ENCODE results near the gene SKI. TPM values are rescaled to one million over a fixed set of nuclear protein-coding genes. Genes with fewer than 3 reads are reported as not detected.

SKI gene
- total RNA-seq, 1 experiment from 2014 or later: 38.2 TPM

- H3K36me3 Mint-ChIP-seq (ENCODE audit: insufficient read depth, unreplicated experiment): peaks cover 24% of the 10 kb centered on the region
Observed at GRCh38 chr1:2278591-2279209, 50.6 kb downstream of the SKI start.

GRCh38 chr1:2279210-2279639 lies 51.1 kb downstream of the SKI start:
- CTCF ChIA-PET: no interaction called here
- peaks cover 8% of the 10 kb centered on the region; the same call in 1 of the 2 replicates for H3K4me1 ChIP-seq
- no peaks in the 10 kb centered on the region for H3K27me3 Mint-ChIP-seq (ENCODE audit: insufficient read depth, unreplicated experiment)

More at GRCh38 chr1:2278591-2279209, 50.6 kb downstream of the SKI start:
- Mint-ChIP-seq H3K27ac (ENCODE audit: unreplicated experiment) (no peak overlapping the region), H3K9me3 (ENCODE audit: unreplicated experiment) (no peaks in the 10 kb centered on the region), H3K4me3 (ENCODE audit: unreplicated experiment) (no peak overlapping the region), H3K4me1 (ENCODE audit: low read depth, unreplicated experiment) (no peaks in the 10 kb centered on the region), H3K27me3 (ENCODE audit: insufficient read depth, unreplicated experiment) (no peaks in the 10 kb centered on the region)
- intact Hi-C loops (cut with micrococcal nuclease; ENCODE audit: unreplicated experiment): no loop called here
- Histone ChIP-seq H3K9me3 (no peaks in the 10 kb centered on the region), H3K4me3 (ENCODE audit: low read depth, low read length) (no peak overlapping the region), H3K4me1 (peaks cover 8% of the 10 kb centered on the region; the same call in 1 of the 2 replicates), H3K36me3 (ENCODE audit: control insufficient read depth, insufficient read depth, low read length) (peaks cover 2% of the 10 kb centered on the region; the same call in 1 of the 2 replicates), H3K27me3 (replicated peaks; ENCODE audit: control insufficient read depth, insufficient read depth, low read length) (no peaks in the 10 kb centered on the region)
- DNase-seq: no peak
- ChIA-PET CTCF (no interaction called here), POLR2A (no interaction called here)
- BruUV-seq (replicated peaks): no TSS peak
- TF ChIP-seq CTCF (IDR thresholded peaks at IDR 0.05; ENCODE audit: insufficient read depth in 1 of 2, low read depth in 1 of 2, low read length in 1 of 2, severe bottlenecking in 1 of 2, unreplicated experiment in 1 of 2): no peak

GRCh38 chr1:2279817-2280216 lies 51.7 kb downstream of the SKI start:
- Mint-ChIP-seq H3K4me1 (ENCODE audit: low read depth, unreplicated experiment) (no peaks in the 10 kb centered on the region), H3K27me3 (ENCODE audit: insufficient read depth, unreplicated experiment) (no peaks in the 10 kb centered on the region), H3K4me3 (ENCODE audit: unreplicated experiment) (no peak overlapping the region), H3K27ac (ENCODE audit: unreplicated experiment) (no peak overlapping the region), H3K36me3 (ENCODE audit: insufficient read depth, unreplicated experiment) (peaks cover 32% of the 10 kb centered on the region), H3K9me3 (ENCODE audit: unreplicated experiment) (no peaks in the 10 kb centered on the region)
- Histone ChIP-seq H3K27me3 (replicated peaks; ENCODE audit: control insufficient read depth, insufficient read depth, low read length) (no peaks in the 10 kb centered on the region), H3K4me3 (ENCODE audit: low read depth, low read length) (no peak overlapping the region), H3K4me1 (peaks cover 8% of the 10 kb centered on the region; the same call in 1 of the 2 replicates), H3K36me3 (ENCODE audit: control insufficient read depth, insufficient read depth, low read length) (peaks cover 2% of the 10 kb centered on the region; the same call in 1 of the 2 replicates), H3K9me3 (no peaks in the 10 kb centered on the region)
- BruUV-seq (replicated peaks): no TSS peak
- CTCF ChIA-PET: no interaction called here
- intact Hi-C loops (cut with micrococcal nuclease; ENCODE audit: unreplicated experiment): no loop called here
- no peak for TF ChIP-seq CTCF (IDR thresholded peaks at IDR 0.05; ENCODE audit: insufficient read depth in 1 of 2, low read depth in 1 of 2, low read length in 1 of 2, severe bottlenecking in 1 of 2, unreplicated experiment in 1 of 2)
- POLR2A ChIA-PET: no interaction called here
- no peak for DNase-seq

More at GRCh38 chr1:2279210-2279639, 51.1 kb downstream of the SKI start:
- H3K4me3 ChIP-seq (ENCODE audit: low read depth, low read length): no peak overlapping the region
- H3K4me3 Mint-ChIP-seq (ENCODE audit: unreplicated experiment): no peak overlapping the region
- peaks cover 26% of the 10 kb centered on the region for H3K36me3 Mint-ChIP-seq (ENCODE audit: insufficient read depth, unreplicated experiment)
- DNase-seq: no peak
- no peaks in the 10 kb centered on the region for H3K9me3 ChIP-seq
- no TSS peak for BruUV-seq (replicated peaks)
- no peaks in the 10 kb centered on the region for H3K27me3 ChIP-seq (replicated peaks; ENCODE audit: control insufficient read depth, insufficient read depth, low read length)
- peaks cover 2% of the 10 kb centered on the region; the same call in 1 of the 2 replicates for H3K36me3 ChIP-seq (ENCODE audit: control insufficient read depth, insufficient read depth, low read length)
- no peak for TF ChIP-seq CTCF (IDR thresholded peaks at IDR 0.05; ENCODE audit: insufficient read depth in 1 of 2, low read depth in 1 of 2, low read length in 1 of 2, severe bottlenecking in 1 of 2, unreplicated experiment in 1 of 2)
- POLR2A ChIA-PET: no interaction called here
- no peaks in the 10 kb centered on the region for H3K9me3 Mint-ChIP-seq (ENCODE audit: unreplicated experiment)
- H3K4me1 Mint-ChIP-seq (ENCODE audit: low read depth, unreplicated experiment): no peaks in the 10 kb centered on the region
- intact Hi-C loops (cut with micrococcal nuclease; ENCODE audit: unreplicated experiment): no loop called here
- no peak overlapping the region for H3K27ac Mint-ChIP-seq (ENCODE audit: unreplicated experiment)
